ENCODE results near the gene HLA-DOA. TPM values are rescaled to one million over a fixed set of nuclear protein-coding genes. Genes with fewer than 3 reads are reported as not detected.

The HLA-DOA gene
- total RNA-seq, 1 experiment from 2014 or later, result 0.13 TPM

- no peak for DNase-seq (ENCODE audit: low read depth, low spot score)
- in situ Hi-C loops (cut with HindIII; ENCODE audit: low pct_unique_long_range_greater_than_20kb, low sequenced_read_pairs), result no loop called here
Measured at GRCh38 chr6:32954267-32954666, 55.1 kb downstream of the HLA-DOA start.

Other genes starting within 250 kb of the HLA-DOA start
- not detected in 2 replicates for gene HLA-DQB2, start 246.1 kb downstream of the HLA-DOA start, total RNA-seq (2014; rRNA removed; shearing (Covaris generic))
- not detected in 2 replicates for gene HLA-DOB, start 192.6 kb downstream of the HLA-DOA start, total RNA-seq (2014; rRNA removed; shearing (Covaris generic))
- gene TAP2, start 170.9 kb downstream of the HLA-DOA start, total RNA-seq (2014; rRNA removed; shearing (Covaris generic)), result 52.5 and 54.2 TPM in 2 replicates
- 40.4 and 43.9 TPM in 2 replicates for gene PSMB8, start 165.5 kb downstream of the HLA-DOA start, total RNA-seq (2014; rRNA removed; shearing (Covaris generic))
- 30.6 and 36.4 TPM in 2 replicates for gene TAP1, start 155.9 kb downstream of the HLA-DOA start, total RNA-seq (2014; rRNA removed; shearing (Covaris generic))
- gene PSMB9, start 155.4 kb downstream of the HLA-DOA start, total RNA-seq (2014; rRNA removed; shearing (Covaris generic)), result 10.4 and 15.4 TPM in 2 replicates
- 1.9 and 2.6 TPM in 2 replicates for gene HLA-DMB, start 68.6 kb downstream of the HLA-DOA start, total RNA-seq (2014; rRNA removed; shearing (Covaris generic))
- gene HLA-DMA, start 56.5 kb downstream of the HLA-DOA start, total RNA-seq (2014; rRNA removed; shearing (Covaris generic)), result 34.0 and 35.3 TPM in 2 replicates
- gene BRD2, start 41.0 kb downstream of the HLA-DOA start, total RNA-seq (2014; rRNA removed; shearing (Covaris generic)), result 96.2 and 107 TPM in 2 replicates
- gene HLA-DPA1, start 64.1 kb upstream of the HLA-DOA start, total RNA-seq (2014; rRNA removed; shearing (Covaris generic)), result 7.1 and 8.7 TPM in 2 replicates
- 1.7 and 3.5 TPM in 2 replicates for gene HLA-DPB1, start 66.4 kb upstream of the HLA-DOA start, total RNA-seq (2014; rRNA removed; shearing (Covaris generic))
- gene COL11A2, start 182.9 kb upstream of the HLA-DOA start, total RNA-seq (2014; rRNA removed; shearing (Covaris generic)), result 0.42 and 0.98 TPM in 2 replicates
- 16.5 and 17.0 TPM in 2 replicates for gene RXRB, start 191.1 kb upstream of the HLA-DOA start, total RNA-seq (2014; rRNA removed; shearing (Covaris generic))
- 92.5 and 94.5 TPM in 2 replicates for gene SLC39A7, start 191.3 kb upstream of the HLA-DOA start, total RNA-seq (2014; rRNA removed; shearing (Covaris generic))
- 6.5 and 8.0 TPM in 2 replicates for gene HSD17B8, start 195.1 kb upstream of the HLA-DOA start, total RNA-seq (2014; rRNA removed; shearing (Covaris generic))
- 22.5 and 25.8 TPM in 2 replicates for gene RING1, start 198.9 kb upstream of the HLA-DOA start, total RNA-seq (2014; rRNA removed; shearing (Covaris generic))